Neural cell (in vitro differentiated cells): ENCODE data around the gene ORC3. TPM values are rescaled to one million over a fixed set of nuclear protein-coding genes. Genes with fewer than 3 reads are reported as not detected.

ENCODE experiments used
- H2AFZ ChIP-seq: fragments of 200-600, 300-800 bp; sonication (generic), shearing (Covaris generic); 2 replicates; pipeline ENCODE4 v1.6.0; 2014; ENCODE audit warnings: low read depth, mild to moderate bottlenecking, antibody characterized with exemption, low read length, moderate library complexity
- H3F3A ChIP-seq: fragments of 200-600 bp; shearing (Covaris generic); 2 replicates; pipeline ENCODE4 v1.6.1; 2016; ENCODE audit warnings: mild to moderate bottlenecking, moderate library complexity, mixed read lengths, antibody characterized with exemption, low read length; ENCODE audit not compliant: insufficient read depth, poor library complexity, severe bottlenecking
- H3K27ac ChIP-seq: fragments of 200-600, 300-800 bp; sonication (generic), shearing (Covaris generic); 2 replicates; pipeline ENCODE4 v1.5.1; 2014; ENCODE audit warnings: mild to moderate bottlenecking, low read length, moderate library complexity
- H3K27me3 ChIP-seq: fragments of 300-800, 200-600 bp; sonication (generic), shearing (Covaris generic); 2 replicates; pipeline ENCODE4 v1.6.0; 2014; ENCODE audit warnings: mild to moderate bottlenecking, low read depth, low read length, moderate library complexity; ENCODE audit not compliant: insufficient read depth
- H3K36me3 ChIP-seq: fragments of 300-800, 200-600 bp; sonication (generic), shearing (Covaris generic); 2 replicates; pipeline ENCODE4 v1.5.1; 2014; ENCODE audit warnings: mild to moderate bottlenecking, antibody characterized with exemption, low read length, moderate library complexity; ENCODE audit not compliant: insufficient read depth
- H3K4me2 ChIP-seq: fragments of 300-800, 200-600 bp; sonication (generic), shearing (Covaris generic); 2 replicates; pipeline ENCODE4 v1.6.0; 2014; ENCODE audit warnings: mild to moderate bottlenecking, low read length
- H3K4me3 ChIP-seq: fragments of 300-800, 200-600 bp; sonication (generic), shearing (Covaris generic); 2 replicates; pipeline ENCODE4 v1.5.1; 2014; ENCODE audit warnings: mild to moderate bottlenecking, low read length, moderate library complexity
- H3K79me2 ChIP-seq: fragments of 200-600 bp; shearing (Covaris generic); replicated peaks from 2 replicates; pipeline ENCODE4 v1.6.0; 2014; ENCODE audit warnings: mild to moderate bottlenecking, low read length, moderate library complexity; ENCODE audit not compliant: insufficient read depth
- H3K9ac ChIP-seq: fragments of 300-800, 200-600 bp; sonication (generic), shearing (Covaris generic); 2 replicates; pipeline ENCODE4 v1.6.1; 2016; ENCODE audit warnings: mild to moderate bottlenecking, low read length, mixed read lengths
- H3K9me2 ChIP-seq: fragments of 200-600 bp; shearing (Covaris generic); 2 replicates; pipeline ENCODE4 v1.6.1; 2016; ENCODE audit warnings: mild to moderate bottlenecking, low read length, mixed read lengths; ENCODE audit not compliant: insufficient read depth
- H3K9me3 ChIP-seq: fragments of 200-600, 300-800 bp; sonication (generic), shearing (Covaris generic); 2 replicates; pipeline ENCODE4 v1.6.1; 2016; ENCODE audit warnings: mild to moderate bottlenecking, mixed run types, low read length, moderate library complexity, mixed read lengths
- H4K20me1 ChIP-seq: fragments of 200-600 bp; shearing (Covaris generic); 2 replicates; pipeline ENCODE4 v1.6.1; 2016; ENCODE audit warnings: mild to moderate bottlenecking, mixed run types; ENCODE audit not compliant: insufficient read depth
- CTCF ChIP-seq: fragments of 450-650 bp; IDR thresholded peaks from 2 replicates; pipeline ENCODE4 v1.5.1; 2014; ENCODE audit warnings: antibody characterized with exemption, mild to moderate bottlenecking, moderate library complexity; ENCODE audit not compliant: poor library complexity, severe bottlenecking
- EP300 ChIP-seq: fragments of 450-650 bp; conservative IDR thresholded peaks from 2 replicates; pipeline ENCODE4 v1.6.1; 2014; ENCODE audit warnings: antibody characterized with exemption, mild to moderate bottlenecking, moderate library complexity; ENCODE audit not compliant: poor library complexity, severe bottlenecking
- POLR2AphosphoS5 ChIP-seq: IDR thresholded peaks from 2 replicates; pipeline ENCODE4 v1.6.1; 2012
- REST ChIP-seq: IDR thresholded peaks from 2 replicates; pipeline ENCODE4 v1.6.1; 2012; ENCODE audit warnings: borderline replicate concordance
- SMC3 ChIP-seq: fragments of 450-650 bp; conservative IDR thresholded peaks from 2 replicates; pipeline ENCODE4 v1.6.1; 2014; ENCODE audit warnings: antibody characterized with exemption, mild to moderate bottlenecking, moderate library complexity; ENCODE audit not compliant: poor library complexity
- TAF1 ChIP-seq: IDR thresholded peaks from 2 replicates; pipeline ENCODE4 v1.6.1; 2012; ENCODE audit warnings: low read depth
- polyA plus RNA-seq: library from polyadenylated mRNA; depleted of rRNA; stranded (reverse); fragments of >200 nt; gene quantifications from 2 replicates; pipeline ENCODE4 v1.2.3, GENCODE V29; 2014

The ORC3 gene
- polyA plus RNA-seq, 1 donor from 2014 or later = 43.7 TPM

GRCh38 chr6:87636315-87636714 is 46.4 kb downstream of the ORC3 start:
- peaks cover 9% of the 10 kb centered on the region for H3K36me3 ChIP-seq
- H3K27ac ChIP-seq = no peak overlapping the region
- no peaks in the 10 kb centered on the region for H4K20me1 ChIP-seq
- no peaks in the 10 kb centered on the region for H3K27me3 ChIP-seq
- no peaks in the 10 kb centered on the region for H3K9me3 ChIP-seq
- no peak overlapping the region for H3K9ac ChIP-seq
- H3K9me2 ChIP-seq = no peaks in the 10 kb centered on the region
- H3K4me3 ChIP-seq = no peak overlapping the region
- no peaks in the 10 kb centered on the region for H3F3A ChIP-seq
- TF ChIP-seq REST = no peak
- H3K79me2 ChIP-seq = no peaks in the 10 kb centered on the region
- H2AFZ ChIP-seq = no peak overlapping the region
- H3K4me2 ChIP-seq = no peak overlapping the region

- H3F3A ChIP-seq = no peaks in the 10 kb centered on the region
- H3K9me3 ChIP-seq = no peaks in the 10 kb centered on the region
- H3K9me2 ChIP-seq = no peaks in the 10 kb centered on the region
- no peak overlapping the region for H3K9ac ChIP-seq
- peaks cover 9% of the 10 kb centered on the region for H3K36me3 ChIP-seq
- H4K20me1 ChIP-seq = no peaks in the 10 kb centered on the region
- H3K4me3 ChIP-seq = no peak overlapping the region
- H3K79me2 ChIP-seq = no peaks in the 10 kb centered on the region
- H3K27me3 ChIP-seq = no peaks in the 10 kb centered on the region
- H2AFZ ChIP-seq = no peak overlapping the region
- TF ChIP-seq POLR2AphosphoS5 (no peak), TAF1 (no peak), EP300 (no peak), CTCF (no peak), REST (no peak), SMC3 (no peak)
- H3K27ac ChIP-seq = no peak overlapping the region
- H3K4me2 ChIP-seq = no peak overlapping the region
Measured at GRCh38 chr6:87637106-87637505, 47.2 kb downstream of the ORC3 start.
